22Rv1 (cell line): ENCODE results near the gene SLIT3.

Source experiments
- H3K27ac ChIP-seq: fragments of 450-650 bp; 2 replicates; pipeline ENCODE4 v1.5.1; 2017
- CTCF ChIP-seq: fragments of 450-650 bp; IDR thresholded peaks from 2 replicates; pipeline ENCODE4 v1.5.1; 2017; ENCODE audit warnings: mild to moderate bottlenecking
- ZFX ChIP-seq: fragments of 450-650 bp; IDR thresholded peaks from 2 replicates; pipeline ENCODE4 v1.6.1; 2017; ENCODE audit warnings: antibody characterized with exemption, borderline replicate concordance

SLIT3 gene

GRCh38 chr5:168706655-168707069 is 594.3 kb downstream of the SLIT3 start:
- no peak overlapping the region for H3K27ac ChIP-seq
- TF ChIP-seq ZFX (no peak), CTCF (peak; percentile 59)

GRCh38 chr5:168705321-168705720 is 595.6 kb downstream of the SLIT3 start:
- no peak for TF ChIP-seq CTCF
- no peak for TF ChIP-seq ZFX
- no peak overlapping the region for H3K27ac ChIP-seq

- H3K27ac ChIP-seq, result no peak overlapping the region
- TF ChIP-seq CTCF (no peak), ZFX (no peak)
Observed at GRCh38 chr5:168702511-168702910, 598.4 kb downstream of the SLIT3 start.

- H3K27ac ChIP-seq, result no peak overlapping the region
- TF ChIP-seq CTCF, result no peak
- TF ChIP-seq ZFX, result no peak
Observed at GRCh38 chr5:168701641-168702040, 599.3 kb downstream of the SLIT3 start.

- H3K27ac ChIP-seq, result no peak overlapping the region
Observed at GRCh38 chr5:168699002-168699401, 601.9 kb downstream of the SLIT3 start.

GRCh38 chr5:168697034-168697720 is 603.8 kb downstream of the SLIT3 start:
- TF ChIP-seq CTCF, result no peak
- no peak for TF ChIP-seq ZFX
- no peak overlapping the region for H3K27ac ChIP-seq

More at GRCh38 chr5:168699002-168699401, 601.9 kb downstream of the SLIT3 start:
- TF ChIP-seq CTCF (no peak), ZFX (no peak)

GRCh38 chr5:168696611-168697010 is 604.3 kb downstream of the SLIT3 start:
- no peak overlapping the region for H3K27ac ChIP-seq
- TF ChIP-seq ZFX (no peak), CTCF (no peak)
